GM12864 (cell line): ENCODE measurements around the gene GGT6.

Experiments used
- DNase-seq: peaks from one replicate; pipeline ENCODE4 v3.0.0-alpha.2; 2011; ENCODE audit warnings: low read depth
- H3K4me3 ChIP-seq: 2 replicates; pipeline ENCODE4 v1.5.1; 2011; ENCODE audit warnings: mild to moderate bottlenecking, low read depth, low read length, control low read depth
- CTCF ChIP-seq: IDR thresholded peaks from 2 replicates; pipeline ENCODE4 v1.5.1; 2011; ENCODE audit warnings: low read depth, mild to moderate bottlenecking, moderate library complexity, low read length, control low read depth, inconsistent platforms; ENCODE audit errors: missing control alignments

GGT6 gene

GRCh38 chr17:4537451-4538235 is 22.7 kb downstream of the GGT6 start:
- no peak for DNase-seq
- no peak overlapping the region for H3K4me3 ChIP-seq
- TF ChIP-seq CTCF, result no peak

- TF ChIP-seq CTCF, result no peak
- no peak overlapping the region for H3K4me3 ChIP-seq
Observed at GRCh38 chr17:4536742-4537411, 23.5 kb downstream of the GGT6 start.

GRCh38 chr17:4536259-4536741 is 24.1 kb downstream of the GGT6 start:
- DNase-seq, result no peak
- TF ChIP-seq CTCF, result no peak
- H3K4me3 ChIP-seq, result no peak overlapping the region

More at GRCh38 chr17:4536742-4537411, 23.5 kb downstream of the GGT6 start:
- no peak for DNase-seq

GRCh38 chr17:4535667-4536258 is 24.6 kb downstream of the GGT6 start:
- DNase-seq, result no peak
- no peak overlapping the region for H3K4me3 ChIP-seq
- TF ChIP-seq CTCF, result no peak

- no peak overlapping the region for H3K4me3 ChIP-seq
- DNase-seq, result no peak
- no peak for TF ChIP-seq CTCF
Observed at GRCh38 chr17:4534928-4535666, 25.3 kb downstream of the GGT6 start.

GRCh38 chr17:4534515-4534914 is 25.9 kb downstream of the GGT6 start:
- no peak for TF ChIP-seq CTCF
- no peak overlapping the region for H3K4me3 ChIP-seq
- DNase-seq, result no peak
